RWPE2 (cell line): ENCODE data around the gene CDK5RAP2.
"Not testable (repeated sequence)": the region's sequence is repeated elsewhere in the genome, so short reads cannot be mapped to it uniquely, and the experiment has no call there.

Experiments used
- ATAC-seq: fragments of 200-7000 bp; cut with Tn5 transposase; 3 replicates; pipeline ENCODE4 v1.9.1; 2021; ENCODE audit warnings: low read depth
- DNase-seq: peaks from one replicate; pipeline ENCODE4 v3.0.0-alpha.2; 2020; ENCODE audit warnings: low spot score
- H3K27ac ChIP-seq: fragments of 450-650 bp; 2 replicates; pipeline ENCODE4 v1.5.1; 2017; ENCODE audit warnings: mild to moderate bottlenecking; ENCODE audit not compliant: poor library complexity, severe bottlenecking
- H3K27me3 ChIP-seq: fragments of 250-450 bp; sonication (Bioruptor Pico); 2 replicates; pipeline ENCODE4 v1.5.1; 2021; ENCODE audit warnings: mild to moderate bottlenecking, moderate library complexity; ENCODE audit not compliant: insufficient read depth, poor library complexity, severe bottlenecking
- H3K36me3 ChIP-seq: fragments of 250-450 bp; sonication (Bioruptor Pico); 2 replicates; pipeline ENCODE4 v1.5.1; 2020; ENCODE audit warnings: low read depth, mild to moderate bottlenecking, moderate library complexity
- H3K4me1 ChIP-seq: fragments of 250-450 bp; sonication (Bioruptor Pico); 2 replicates; pipeline ENCODE4 v1.5.1; 2021; ENCODE audit warnings: mild to moderate bottlenecking, moderate library complexity; ENCODE audit not compliant: insufficient read depth, poor library complexity, severe bottlenecking
- H3K4me3 ChIP-seq: fragments of 250-450 bp; sonication (Bioruptor Pico); 2 replicates; pipeline ENCODE4 v1.5.1; 2021; ENCODE audit warnings: mild to moderate bottlenecking, moderate library complexity; ENCODE audit not compliant: severe bottlenecking
- H3K9me3 ChIP-seq: fragments of 250-450 bp; sonication (Bioruptor Pico); 2 replicates; pipeline ENCODE4 v1.5.1; 2021; ENCODE audit warnings: mild to moderate bottlenecking, moderate library complexity; ENCODE audit not compliant: severe bottlenecking
- TF ChIP-seq, protein P1 (sequence below): fragments of 450-650 bp; IDR thresholded peaks from one replicate; pipeline ENCODE4 v1.5.1; 2017; ENCODE audit warnings: mild to moderate bottlenecking, moderate library complexity; ENCODE audit not compliant: poor library complexity, severe bottlenecking

CDK5RAP2 gene

DNA sequence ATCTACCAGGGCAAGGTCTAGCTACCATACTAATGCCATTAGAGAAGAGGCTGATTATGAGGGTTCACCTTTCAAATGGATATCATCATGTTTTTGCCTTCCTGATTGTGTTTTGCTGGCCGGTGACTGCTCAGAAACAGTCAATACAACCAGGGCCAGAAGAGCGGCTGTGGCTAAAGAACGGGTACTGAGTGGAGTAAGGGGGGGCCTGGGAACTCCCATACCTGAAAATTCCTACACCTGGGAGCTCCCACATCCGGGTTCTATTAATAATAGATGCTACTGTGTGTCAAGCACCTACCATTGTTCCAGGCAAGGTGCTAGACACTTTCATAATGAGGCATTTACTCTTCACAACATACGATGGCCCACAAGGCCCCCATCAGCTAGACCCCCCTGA lies 79.2 kb downstream of the CDK5RAP2 start:
- H3K9me3 ChIP-seq = no peaks in the 10 kb centered on the region
- H3K27me3 ChIP-seq = no peaks in the 10 kb centered on the region
- no peak overlapping the region for H3K4me3 ChIP-seq
- peaks cover 22% of the 10 kb centered on the region for H3K36me3 ChIP-seq
- ATAC-seq = no peak
- H3K4me1 ChIP-seq = no peaks in the 10 kb centered on the region
- TF ChIP-seq, protein P1, sequence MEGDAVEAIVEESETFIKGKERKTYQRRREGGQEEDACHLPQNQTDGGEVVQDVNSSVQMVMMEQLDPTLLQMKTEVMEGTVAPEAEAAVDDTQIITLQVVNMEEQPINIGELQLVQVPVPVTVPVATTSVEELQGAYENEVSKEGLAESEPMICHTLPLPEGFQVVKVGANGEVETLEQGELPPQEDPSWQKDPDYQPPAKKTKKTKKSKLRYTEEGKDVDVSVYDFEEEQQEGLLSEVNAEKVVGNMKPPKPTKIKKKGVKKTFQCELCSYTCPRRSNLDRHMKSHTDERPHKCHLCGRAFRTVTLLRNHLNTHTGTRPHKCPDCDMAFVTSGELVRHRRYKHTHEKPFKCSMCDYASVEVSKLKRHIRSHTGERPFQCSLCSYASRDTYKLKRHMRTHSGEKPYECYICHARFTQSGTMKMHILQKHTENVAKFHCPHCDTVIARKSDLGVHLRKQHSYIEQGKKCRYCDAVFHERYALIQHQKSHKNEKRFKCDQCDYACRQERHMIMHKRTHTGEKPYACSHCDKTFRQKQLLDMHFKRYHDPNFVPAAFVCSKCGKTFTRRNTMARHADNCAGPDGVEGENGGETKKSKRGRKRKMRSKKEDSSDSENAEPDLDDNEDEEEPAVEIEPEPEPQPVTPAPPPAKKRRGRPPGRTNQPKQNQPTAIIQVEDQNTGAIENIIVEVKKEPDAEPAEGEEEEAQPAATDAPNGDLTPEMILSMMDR = no peak
- DNase-seq = no peak
- H3K27ac ChIP-seq = no peak overlapping the region

GRCh38 chr9:120497865-120498264 lies 82.1 kb downstream of the CDK5RAP2 start:
- not testable (repeated sequence) for ATAC-seq, H3K9me3 ChIP-seq, H3K4me3 ChIP-seq, DNase-seq, H3K27ac ChIP-seq, H3K27me3 ChIP-seq, H3K4me1 ChIP-seq
- peaks cover 27% of the 10 kb centered on the region for H3K36me3 ChIP-seq

GRCh38 chr9:120496438-120496837 lies 83.5 kb downstream of the CDK5RAP2 start:
- not testable (repeated sequence) for H3K27me3 ChIP-seq, H3K27ac ChIP-seq, ATAC-seq, H3K4me3 ChIP-seq, H3K9me3 ChIP-seq, H3K4me1 ChIP-seq, DNase-seq
- H3K36me3 ChIP-seq = peaks cover 22% of the 10 kb centered on the region

GRCh38 chr9:120490888-120491595 lies 88.9 kb downstream of the CDK5RAP2 start:
- Histone ChIP-seq H3K9me3 (no peaks in the 10 kb centered on the region), H3K4me3 (no peak overlapping the region), H3K27ac (no peak overlapping the region), H3K36me3 (peaks cover 44% of the 10 kb centered on the region), H3K4me1 (no peaks in the 10 kb centered on the region), H3K27me3 (no peaks in the 10 kb centered on the region)
- TF ChIP-seq, protein P1 = no peak
- no peak for DNase-seq
- ATAC-seq = no peak

DNA sequence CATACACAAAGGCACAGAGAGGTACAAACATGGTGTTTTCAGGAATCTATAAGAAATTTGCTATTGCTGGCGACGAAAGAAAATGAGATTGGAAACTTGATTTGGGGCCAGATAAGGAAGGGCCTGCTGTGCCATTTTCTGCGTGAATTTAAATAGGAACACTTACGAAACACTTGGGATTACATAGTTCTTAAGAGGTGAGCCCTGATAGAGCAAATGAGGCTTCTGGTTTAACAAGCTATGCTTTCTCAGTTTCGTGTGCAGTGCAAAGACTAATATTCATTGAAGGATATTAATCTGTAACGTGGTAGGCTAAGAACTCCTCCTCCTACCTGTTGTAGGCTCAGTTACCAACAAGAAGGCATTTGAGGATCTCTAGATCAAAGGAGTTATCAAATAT lies 93.1 kb downstream of the CDK5RAP2 start:
- Histone ChIP-seq H3K36me3 (peaks cover 47% of the 10 kb centered on the region), H3K27ac (no peak overlapping the region), H3K9me3 (no peaks in the 10 kb centered on the region), H3K27me3 (no peaks in the 10 kb centered on the region), H3K4me3 (no peak overlapping the region), H3K4me1 (no peaks in the 10 kb centered on the region)
- ATAC-seq = no peak
- DNase-seq = no peak
- TF ChIP-seq, protein P1 = no peak

GRCh38 chr9:120486347-120486746 lies 93.6 kb downstream of the CDK5RAP2 start:
- ATAC-seq (no peak), DNase-seq (no peak)
- peaks cover 42% of the 10 kb centered on the region for H3K36me3 ChIP-seq
- no peaks in the 10 kb centered on the region for H3K9me3 ChIP-seq
- no peak overlapping the region for H3K27ac ChIP-seq
- no peak overlapping the region for H3K4me3 ChIP-seq
- H3K4me1 ChIP-seq = no peaks in the 10 kb centered on the region
- H3K27me3 ChIP-seq = no peaks in the 10 kb centered on the region
- TF ChIP-seq, protein P1 = no peak
